Esophagus squamous epithelium (tissue), 5 donors: Measurements from ENCODE around the gene UBE2G2. TPM values are rescaled to one million over a fixed set of nuclear protein-coding genes. Genes with fewer than 3 reads are reported as not detected.

ENCODE experiments used
- DNase-seq: peaks from one replicate; lab custom pipeline; 2025; lab: John Stamatoyannopoulos, UW
- H3K27ac ChIP-seq, 4 donors: fragments of 200-600 bp; sonication (generic); one replicate each; pipeline ENCODE4 v1.5.1; 2016 to 2019; ENCODE audit warnings: mild to moderate bottlenecking in 1 of 4
- H3K27me3 ChIP-seq, 4 donors: fragments of 200-600 bp; sonication (generic); 1 replicate in 3 of 4; 2 replicates in 1 of 4; pipeline versions ENCODE4 v1.5.1 to v1.6.0; 2017 to 2021; ENCODE audit warnings: antibody characterized with exemption in 1 of 4
- H3K36me3 ChIP-seq, 3 donors: fragments of 200-600 bp; sonication (generic); one replicate each; pipeline ENCODE4 v1.5.1; 2016 to 2019
- H3K4me1 ChIP-seq, 3 donors: fragments of 200-600 bp; sonication (generic); one replicate each; pipeline ENCODE4 v1.5.1; 2017 to 2019
- H3K4me3 ChIP-seq, 4 donors: fragments of 200-600 bp; sonication (generic); 1 replicate in 3 of 4; 2 replicates in 1 of 4; pipeline ENCODE4 v1.5.1; 2016 to 2019; ENCODE audit warnings: mild to moderate bottlenecking in 2 of 4, moderate library complexity in 1 of 4
- H3K9me3 ChIP-seq, 3 donors: fragments of 200-600 bp; sonication (generic); one replicate each; pipeline ENCODE4 v1.5.1; 2016 to 2019
- POLR2A ChIP-seq, 4 donors: fragments of 450-650 bp; IDR thresholded peaks; one replicate each; pipeline ENCODE4 v1.6.1; 2017; ENCODE audit warnings: antibody characterized with exemption in 4 of 4, mild to moderate bottlenecking in 4 of 4, moderate library complexity in 3 of 4
- WGBS, 2 donors: methylation state at CpG; one replicate each; pipeline ENCODE4 v1.1.5; 2018; 5-methylcytosine and 5-hydroxymethylcytosine counted together
- intact Hi-C: fragments of 100-400 bp; cut with DNase I; formaldehyde crosslinking; loops from one replicate; pipeline ENCODE4 v1.15.0; 2022
- total RNA-seq, 4 donors: library from RNA; depleted of rRNA; stranded (reverse); fragments of >200 nt; gene quantifications; one replicate each; pipeline ENCODE4 v1.1.0, GENCODE V29; 2016
- TF ChIP-seq, protein P1 (sequence below), 6 experiments: fragments of 450-650 bp in 4 of 6; fragments of 200-600 bp in 2 of 6; sonication (generic) in 2 of 6; IDR thresholded peaks; one replicate each; pipeline ENCODE4 v1.5.1; 2016 to 2019; ENCODE audit warnings: antibody characterized with exemption in 6 of 6, mild to moderate bottlenecking in 4 of 6, moderate library complexity in 4 of 6
- donor health status: DM: yes; HTN: yes; CAD: no.

Gene UBE2G2
- total RNA-seq, 4 donors from 2014 or later = 27.9 to 70.0 (median 51.1) TPM

DNA sequence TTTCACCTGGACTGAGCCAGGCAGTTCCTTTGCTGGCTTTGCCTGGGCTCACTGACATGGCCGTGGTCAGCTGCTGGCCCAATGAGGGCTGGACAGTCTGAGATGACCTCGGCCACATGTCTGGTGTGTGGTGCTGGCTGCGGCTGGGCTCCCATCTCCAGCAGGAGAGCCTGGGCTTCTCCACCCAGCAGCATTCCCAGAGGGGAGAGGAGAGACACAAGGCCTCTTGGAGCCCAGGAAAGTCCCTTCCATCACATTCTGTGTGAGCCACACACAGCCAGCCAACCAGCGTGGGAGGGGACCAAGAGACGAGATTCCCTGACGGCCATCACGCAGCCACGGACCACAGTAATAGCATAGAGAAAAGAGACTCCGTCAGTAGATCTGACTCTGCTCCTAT is 37.3 kb upstream of the UBE2G2 start:
- H3K4me1 ChIP-seq = peaks cover 0 to 19% (median 6%) of the 10 kb centered on the region in 3 donors
- H3K27ac ChIP-seq = no peak overlapping the region
- no peaks in the 10 kb centered on the region for H3K9me3 ChIP-seq
- TF ChIP-seq, protein P1, sequence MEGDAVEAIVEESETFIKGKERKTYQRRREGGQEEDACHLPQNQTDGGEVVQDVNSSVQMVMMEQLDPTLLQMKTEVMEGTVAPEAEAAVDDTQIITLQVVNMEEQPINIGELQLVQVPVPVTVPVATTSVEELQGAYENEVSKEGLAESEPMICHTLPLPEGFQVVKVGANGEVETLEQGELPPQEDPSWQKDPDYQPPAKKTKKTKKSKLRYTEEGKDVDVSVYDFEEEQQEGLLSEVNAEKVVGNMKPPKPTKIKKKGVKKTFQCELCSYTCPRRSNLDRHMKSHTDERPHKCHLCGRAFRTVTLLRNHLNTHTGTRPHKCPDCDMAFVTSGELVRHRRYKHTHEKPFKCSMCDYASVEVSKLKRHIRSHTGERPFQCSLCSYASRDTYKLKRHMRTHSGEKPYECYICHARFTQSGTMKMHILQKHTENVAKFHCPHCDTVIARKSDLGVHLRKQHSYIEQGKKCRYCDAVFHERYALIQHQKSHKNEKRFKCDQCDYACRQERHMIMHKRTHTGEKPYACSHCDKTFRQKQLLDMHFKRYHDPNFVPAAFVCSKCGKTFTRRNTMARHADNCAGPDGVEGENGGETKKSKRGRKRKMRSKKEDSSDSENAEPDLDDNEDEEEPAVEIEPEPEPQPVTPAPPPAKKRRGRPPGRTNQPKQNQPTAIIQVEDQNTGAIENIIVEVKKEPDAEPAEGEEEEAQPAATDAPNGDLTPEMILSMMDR (IDR thresholded peaks at IDR 0.05) = no peak
- no peak for TF ChIP-seq POLR2A (IDR thresholded peaks at IDR 0.05)
- DNase-seq = no peak
- 85 to 94% methylated on average over 2 to 7 of the region's 9 CpGs for WGBS, 2 donors
- peaks cover 0 to 44% (median 0%) of the 10 kb centered on the region in 4 donors for H3K27me3 ChIP-seq
- intact Hi-C loops = no loop called here
- no peak overlapping the region for H3K4me3 ChIP-seq
- no peaks in the 10 kb centered on the region for H3K36me3 ChIP-seq

DNA sequence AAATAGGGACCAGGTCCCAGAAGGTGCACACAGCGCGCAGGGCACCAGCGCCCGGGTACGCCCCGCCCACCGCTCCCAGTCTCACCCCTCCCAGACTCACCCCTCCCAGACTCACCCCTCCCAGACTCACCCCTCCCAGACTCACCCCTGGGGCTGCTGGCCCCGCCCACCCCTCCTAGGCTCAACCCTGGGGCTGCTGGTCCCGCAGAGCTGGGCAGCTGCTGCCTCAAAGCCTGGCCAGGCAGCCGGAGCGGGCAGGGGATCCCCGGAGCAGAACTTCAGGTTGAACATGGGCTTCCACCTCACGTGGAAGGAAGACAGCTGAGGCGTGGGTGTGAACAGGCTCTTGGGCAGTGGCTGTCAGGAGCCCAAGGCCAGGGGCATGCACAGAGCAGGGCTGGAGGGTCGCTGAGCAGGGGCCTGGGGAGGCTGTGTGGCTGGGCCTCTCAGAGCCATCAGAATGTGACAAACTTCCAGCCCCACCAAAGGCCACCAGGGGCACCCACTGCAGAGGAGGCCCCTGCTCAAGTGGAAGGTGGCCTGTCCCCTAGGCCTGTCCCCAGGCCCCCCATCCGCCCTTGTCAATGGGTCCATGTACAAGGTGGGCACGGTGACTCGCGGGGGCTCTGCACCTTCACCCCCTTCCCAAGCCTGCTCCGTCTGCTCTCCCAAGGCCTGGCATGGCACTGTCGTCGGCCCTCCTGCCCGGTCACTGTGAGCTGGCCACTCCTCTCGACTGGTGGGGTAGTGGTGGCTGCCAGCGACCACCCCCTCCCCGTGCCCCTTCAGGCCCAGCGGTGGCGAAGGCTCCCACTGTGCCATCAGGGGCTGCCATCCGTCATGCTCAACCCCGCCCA is 36.6 kb upstream of the UBE2G2 start:
- Histone ChIP-seq H3K27me3 (peaks cover 0 to 37% (median 0%) of the 10 kb centered on the region in 4 donors), H3K27ac (no peak overlapping the region), H3K9me3 (no peaks in the 10 kb centered on the region), H3K4me1 (peaks cover 0 to 19% (median 6%) of the 10 kb centered on the region in 3 donors), H3K36me3 (no peaks in the 10 kb centered on the region), H3K4me3 (no peak overlapping the region)
- intact Hi-C loops = no loop called here
- no peak for DNase-seq
- WGBS, 2 donors = 78 to 95% methylated on average over 4 to 11 of the region's 30 CpGs
- TF ChIP-seq, protein P1 (IDR thresholded peaks at IDR 0.05) = no peak
- no peak for TF ChIP-seq POLR2A (IDR thresholded peaks at IDR 0.05)

DNA sequence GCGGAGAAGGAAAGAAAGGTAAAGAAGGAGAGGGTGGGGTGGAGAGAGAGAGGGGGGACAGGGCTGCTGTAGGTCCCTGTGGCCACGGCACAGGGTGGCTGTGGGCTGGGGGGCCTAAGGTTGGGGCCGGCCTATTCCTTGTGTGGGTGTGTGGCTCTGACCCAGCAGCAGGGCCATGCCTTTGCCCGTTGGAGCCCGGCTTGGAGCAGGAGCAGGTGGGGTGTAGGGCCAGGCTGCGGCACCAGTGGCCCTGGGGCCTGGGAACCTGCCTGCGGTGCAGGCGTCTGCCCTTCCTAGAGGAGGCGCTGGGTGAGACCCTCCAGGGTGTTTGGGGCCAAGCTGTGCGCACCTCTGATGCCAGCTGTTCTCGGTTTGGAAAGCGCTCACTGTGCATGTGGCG is 35.9 kb upstream of the UBE2G2 start:
- Histone ChIP-seq H3K27ac (no peak overlapping the region), H3K4me3 (no peak overlapping the region), H3K27me3 (peaks cover 0 to 30% (median 0%) of the 10 kb centered on the region in 4 donors), H3K36me3 (no peaks in the 10 kb centered on the region), H3K4me1 (peaks cover 0 to 19% (median 6%) of the 10 kb centered on the region in 3 donors), H3K9me3 (no peaks in the 10 kb centered on the region)
- no peak for TF ChIP-seq POLR2A (IDR thresholded peaks at IDR 0.05)
- TF ChIP-seq, protein P1 (IDR thresholded peaks at IDR 0.05) = no peak
- intact Hi-C loops = no loop called here
- DNase-seq = no peak
- 78 to 91% methylated on average over 4 to 5 of the region's 13 CpGs for WGBS, 2 donors

DNA sequence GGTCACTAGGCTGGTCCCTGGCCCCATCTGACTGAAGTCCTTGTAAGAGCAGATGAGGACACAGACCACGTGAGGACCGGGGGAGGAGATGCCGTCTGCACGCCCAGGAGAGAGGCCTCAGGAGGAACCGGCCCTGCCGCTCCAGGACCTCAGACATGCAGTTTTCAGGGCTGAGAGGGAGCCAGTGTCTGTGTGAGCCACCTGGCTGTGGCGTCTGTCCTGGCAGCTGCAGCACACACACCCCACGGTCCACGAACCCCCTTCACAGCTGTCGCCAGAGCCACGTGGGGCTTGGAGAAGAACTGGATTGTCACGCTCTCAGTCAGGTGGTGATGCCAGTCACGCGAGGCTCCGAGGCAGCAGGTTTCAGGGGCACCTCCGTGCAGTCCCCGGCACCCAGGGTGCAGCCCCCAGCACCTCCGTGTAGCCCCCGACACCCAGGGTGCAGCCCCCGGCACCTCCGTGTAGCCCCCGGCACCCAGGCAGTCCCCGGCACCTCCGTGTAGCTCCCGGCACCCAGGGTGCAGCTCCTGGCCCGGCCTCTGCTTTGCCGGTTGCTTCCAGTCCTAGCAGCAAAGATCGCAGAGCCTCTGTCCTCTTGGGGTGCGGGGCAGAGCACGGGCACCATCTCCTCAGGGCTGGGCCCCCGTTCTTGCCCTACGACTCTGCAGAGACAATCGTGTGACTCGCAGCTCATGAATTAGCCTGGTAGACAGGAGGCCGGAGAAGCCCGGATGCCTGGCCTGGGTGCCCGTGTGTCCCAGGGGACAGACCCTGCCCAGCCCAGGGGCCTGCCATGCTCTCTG is 35.2 kb upstream of the UBE2G2 start:
- WGBS, 2 donors = 44 to 87% methylated on average over 4 to 12 of the region's 37 CpGs
- TF ChIP-seq POLR2A (IDR thresholded peaks at IDR 0.05) = no peak
- TF ChIP-seq, protein P1 (IDR thresholded peaks at IDR 0.05) = peak in 1 of 6 experiments; percentile 25
- no peak for DNase-seq
- H3K27ac ChIP-seq = no peak overlapping the region
- intact Hi-C loops = no loop called here
- H3K27me3 ChIP-seq = peaks cover 0 to 23% (median 0%) of the 10 kb centered on the region in 4 donors
- H3K4me3 ChIP-seq = no peak overlapping the region
- H3K36me3 ChIP-seq = no peaks in the 10 kb centered on the region
- peaks cover 0 to 19% (median 6%) of the 10 kb centered on the region in 3 donors for H3K4me1 ChIP-seq
- H3K9me3 ChIP-seq = no peaks in the 10 kb centered on the region

DNA sequence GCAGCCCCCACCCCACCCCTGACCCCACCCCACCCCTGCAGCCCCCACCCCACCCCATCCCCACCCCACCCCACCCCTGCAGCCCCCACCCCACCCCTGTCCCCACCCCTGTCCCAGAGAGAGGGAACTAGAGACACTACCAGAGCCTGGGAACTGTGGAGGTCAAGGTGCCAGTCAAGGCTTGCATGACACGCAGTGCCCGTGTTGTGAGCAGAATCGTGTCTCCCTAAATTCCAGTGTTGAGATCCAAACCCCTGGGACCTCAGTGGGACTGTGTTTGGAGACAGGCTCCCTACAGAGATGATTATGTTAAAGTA is 34.7 kb upstream of the UBE2G2 start:
- intact Hi-C loops = no loop called here
- no peak for DNase-seq
- no CpG with 5 or more reads among the region's 3 CpGs for WGBS, 2 donors

More for the DNA sequence above, 34.7 kb upstream of the UBE2G2 start:
- Histone ChIP-seq H3K27ac (no peak overlapping the region), H3K36me3 (no peaks in the 10 kb centered on the region), H3K4me1 (peaks cover 0 to 19% (median 6%) of the 10 kb centered on the region in 3 donors), H3K27me3 (peaks cover 0 to 18% (median 0%) of the 10 kb centered on the region in 4 donors), H3K9me3 (no peaks in the 10 kb centered on the region), H3K4me3 (no peak overlapping the region)
- TF ChIP-seq POLR2A (IDR thresholded peaks at IDR 0.05) = no peak
- TF ChIP-seq, protein P1 (IDR thresholded peaks at IDR 0.05) = no peak
